ENCODE data around the gene OSBP2.

OSBP2 gene, protein sequence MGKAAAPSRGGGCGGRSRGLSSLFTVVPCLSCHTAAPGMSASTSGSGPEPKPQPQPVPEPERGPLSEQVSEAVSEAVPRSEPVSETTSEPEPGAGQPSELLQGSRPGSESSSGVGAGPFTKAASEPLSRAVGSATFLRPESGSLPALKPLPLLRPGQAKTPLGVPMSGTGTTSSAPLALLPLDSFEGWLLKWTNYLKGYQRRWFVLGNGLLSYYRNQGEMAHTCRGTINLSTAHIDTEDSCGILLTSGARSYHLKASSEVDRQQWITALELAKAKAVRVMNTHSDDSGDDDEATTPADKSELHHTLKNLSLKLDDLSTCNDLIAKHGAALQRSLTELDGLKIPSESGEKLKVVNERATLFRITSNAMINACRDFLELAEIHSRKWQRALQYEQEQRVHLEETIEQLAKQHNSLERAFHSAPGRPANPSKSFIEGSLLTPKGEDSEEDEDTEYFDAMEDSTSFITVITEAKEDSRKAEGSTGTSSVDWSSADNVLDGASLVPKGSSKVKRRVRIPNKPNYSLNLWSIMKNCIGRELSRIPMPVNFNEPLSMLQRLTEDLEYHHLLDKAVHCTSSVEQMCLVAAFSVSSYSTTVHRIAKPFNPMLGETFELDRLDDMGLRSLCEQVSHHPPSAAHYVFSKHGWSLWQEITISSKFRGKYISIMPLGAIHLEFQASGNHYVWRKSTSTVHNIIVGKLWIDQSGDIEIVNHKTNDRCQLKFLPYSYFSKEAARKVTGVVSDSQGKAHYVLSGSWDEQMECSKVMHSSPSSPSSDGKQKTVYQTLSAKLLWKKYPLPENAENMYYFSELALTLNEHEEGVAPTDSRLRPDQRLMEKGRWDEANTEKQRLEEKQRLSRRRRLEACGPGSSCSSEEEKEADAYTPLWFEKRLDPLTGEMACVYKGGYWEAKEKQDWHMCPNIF

GRCh38 chr22:30694640-30695350 lies at the start of gene OSBP2:
TSS of gene OSBP2 (plus strand) at chr22:30694874. CDS start at chr22:30694910, 36 bp downstream.
- DNase-seq (ENCODE audit: low read depth): peak; percentile 37
- peak; percentile 11 for TF ChIP-seq CTCF (IDR thresholded peaks at IDR 0.05; ENCODE audit: insufficient read depth, low read depth, low read length, missing control alignments)
- H3K4me3 ChIP-seq (ENCODE audit: low read depth, low read length): peak within 1 kb of the TSS; percentile 67

- no peak overlapping the region for H3K4me3 ChIP-seq (ENCODE audit: low read depth, low read length)
- no peak for TF ChIP-seq CTCF (IDR thresholded peaks at IDR 0.05; ENCODE audit: insufficient read depth, low read depth, low read length, missing control alignments)
- no peak for DNase-seq (ENCODE audit: low read depth)
Observed at GRCh38 chr22:30646518-30647160, 48.0 kb upstream of the OSBP2 start.

DNA sequence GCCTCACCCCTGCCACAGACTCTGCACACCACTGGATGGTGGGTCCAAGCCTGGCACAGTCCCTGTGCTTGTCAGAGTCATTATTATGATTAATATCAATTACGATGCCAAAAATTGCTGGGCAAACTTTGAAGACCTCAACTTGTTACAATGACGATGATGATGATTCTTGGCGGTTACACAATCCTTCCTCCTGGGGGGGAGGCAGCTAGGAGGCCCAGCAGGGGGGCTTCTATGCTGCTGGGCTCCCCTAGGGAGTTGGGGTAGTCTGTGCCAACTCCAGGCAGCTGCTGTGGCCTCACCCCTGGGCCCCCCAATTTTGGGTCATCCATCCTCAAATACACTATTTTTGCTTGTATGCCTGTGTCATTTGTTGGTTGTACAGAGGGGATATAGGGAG lies 47.1 kb upstream of the OSBP2 start:
- no peak for TF ChIP-seq CTCF (IDR thresholded peaks at IDR 0.05; ENCODE audit: insufficient read depth, low read depth, low read length, missing control alignments)
- no peak for DNase-seq (ENCODE audit: low read depth)
- no peak overlapping the region for H3K4me3 ChIP-seq (ENCODE audit: low read depth, low read length)

DNA sequence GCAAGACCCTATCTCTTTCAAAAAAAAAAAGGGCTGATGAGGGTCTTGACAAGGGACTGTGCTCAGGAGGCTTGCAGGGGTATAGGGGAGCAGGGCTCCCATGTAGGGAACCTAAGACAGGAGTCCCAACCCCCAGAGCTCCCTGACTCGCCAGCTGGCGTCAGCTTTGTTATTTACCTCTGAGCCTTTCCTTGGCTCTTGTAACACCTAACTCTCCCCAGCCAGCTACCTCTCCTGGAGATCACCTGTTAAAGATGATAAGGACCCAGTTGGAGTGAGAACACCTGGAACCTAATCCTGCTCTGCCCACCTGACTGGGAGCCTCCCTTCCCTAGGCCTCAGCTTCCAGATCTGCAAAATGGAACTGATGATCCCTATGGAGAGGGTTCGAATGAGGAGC lies 45.8 kb upstream of the OSBP2 start:
- no peak overlapping the region for H3K4me3 ChIP-seq (ENCODE audit: low read depth, low read length)
- no peak for DNase-seq (ENCODE audit: low read depth)
- no peak for TF ChIP-seq CTCF (IDR thresholded peaks at IDR 0.05; ENCODE audit: insufficient read depth, low read depth, low read length, missing control alignments)

- H3K4me3 ChIP-seq (ENCODE audit: low read depth, low read length): no peak overlapping the region
- no peak for TF ChIP-seq CTCF (IDR thresholded peaks at IDR 0.05; ENCODE audit: insufficient read depth, low read depth, low read length, missing control alignments)
- peak; percentile 60 for DNase-seq (ENCODE audit: low read depth)
Observed at GRCh38 chr22:30649430-30650007, 45.2 kb upstream of the OSBP2 start.
